GM12878 (cell line): ENCODE data around the gene KIRREL3. TPM values are rescaled to one million over a fixed set of nuclear protein-coding genes. Genes with fewer than 3 reads are reported as not detected.

Experiments used
- ATAC-seq: fragments of 200-7000 bp; cut with Tn5 transposase; 3 replicates; pipeline ENCODE4 v1.9.1; 2020; ENCODE audit warnings: mild to moderate bottlenecking, moderate library complexity
- BruUV-seq: library from RNA; stranded (reverse); fragments of 400-500 nt; replicated peaks from 2 replicates; lab custom pipeline; 2021; lab: Mats Ljungman, UMichigan
- CTCF ChIA-PET: fragments of 300-600 bp; sonication (Branson Sonifier 250); formaldehyde crosslinking; extraction: SDS; loops from one replicate; lab custom pipeline; 2021; ENCODE audit warnings: inconsistent platforms; lab: Yijun Ruan, JAX
- POLR2A ChIA-PET: fragments of 350-600 bp; formaldehyde crosslinking; extraction: SDS; loops from one replicate; lab custom pipeline; 2021; ENCODE audit warnings: inconsistent platforms; lab: Charles Lee
- RAD21 ChIA-PET: fragments of 300-600 bp; sonication (Branson Sonifier 250); formaldehyde crosslinking; loops from one replicate; lab custom pipeline; 2023; ENCODE audit warnings: antibody characterized with exemption; ENCODE audit not compliant: unreplicated experiment; lab: Charles Lee
- SMC1A ChIA-PET: fragments of 300-600 bp; sonication (Branson Sonifier 250); formaldehyde crosslinking; loops from one replicate; lab custom pipeline; 2023; ENCODE audit not compliant: unreplicated experiment, uncharacterized antibody; lab: Charles Lee
- DNase-seq: peaks from one replicate; pipeline ENCODE4 v3.0.0-alpha.2; 2011; ENCODE audit warnings: low read depth, low spot score
- FAIRE-seq: peaks from 3 replicates; lab custom pipeline; 2011; peaks lifted over from hg19 to GRCh38; lab: Jason Lieb, UNC
- H2AFZ ChIP-seq: 2 replicates; pipeline ENCODE4 v1.6.0; 2011; ENCODE audit warnings: low read depth, low read length, control low read depth; ENCODE audit not compliant: control insufficient read depth
- H3K27ac ChIP-seq: 2 replicates; pipeline ENCODE4 v1.5.1; 2011; ENCODE audit warnings: control low read depth; ENCODE audit not compliant: control insufficient read depth, insufficient read depth
- H3K27me3 ChIP-seq, 2 experiments: replicated peaks in 1 of 2; 2 replicates each; pipeline versions ENCODE4 v1.6.0 to v1.6.1; 2011; ENCODE audit warnings: low read length in 1 of 2; ENCODE audit not compliant: control insufficient read depth in 2 of 2, insufficient read depth in 2 of 2
- H3K36me3 ChIP-seq, 2 experiments: 2 replicates each; pipeline ENCODE4 v1.5.1; 2011; ENCODE audit warnings: low read length in 1 of 2; ENCODE audit not compliant: control insufficient read depth in 2 of 2, insufficient read depth in 2 of 2
- H3K4me1 ChIP-seq: 2 replicates; pipeline ENCODE4 v1.6.1; 2011; ENCODE audit warnings: mild to moderate bottlenecking, low read length, moderate library complexity, mixed read lengths; ENCODE audit not compliant: control insufficient read depth, insufficient read depth
- H3K4me2 ChIP-seq: 2 replicates; pipeline ENCODE4 v1.6.0; 2011; ENCODE audit warnings: control low read depth; ENCODE audit not compliant: control insufficient read depth, insufficient read depth
- H3K4me3 ChIP-seq: fragments of 200-600 bp; sonication (generic); 2 replicates; pipeline ENCODE4 v1.5.1; 2016
- H3K79me2 ChIP-seq: 2 replicates; pipeline ENCODE4 v1.6.0; 2011; ENCODE audit warnings: low read length; ENCODE audit not compliant: control insufficient read depth, insufficient read depth
- H3K9ac ChIP-seq: 2 replicates; pipeline ENCODE4 v1.8.0; 2011; ENCODE audit warnings: low read length, control low read depth, mixed read lengths; ENCODE audit not compliant: control insufficient read depth, insufficient read depth
- H3K9me3 ChIP-seq: replicated peaks from 3 replicates; pipeline ENCODE4 v1.5.1; 2011; ENCODE audit warnings: mild to moderate bottlenecking, low read length; ENCODE audit not compliant: control insufficient read depth, insufficient read depth
- H4K20me1 ChIP-seq: 2 replicates; pipeline ENCODE4 v1.6.0; 2011; ENCODE audit not compliant: control insufficient read depth, insufficient read depth
- CBFB ChIP-seq: IDR thresholded peaks from 2 replicates; pipeline ENCODE4 v1.6.1; 2016; ENCODE audit warnings: antibody characterized with exemption, low read depth
- FOXK2 ChIP-seq: fragments of 450-650 bp; IDR thresholded peaks from 2 replicates; pipeline ENCODE4 v1.6.1; 2017; ENCODE audit warnings: mild to moderate bottlenecking, moderate library complexity
- HDAC2 ChIP-seq: fragments of 200-600 bp; sonication (generic); IDR thresholded peaks from 2 replicates; pipeline ENCODE4 v1.6.1; 2017
- NFXL1 ChIP-seq: fragments of 450-650 bp; IDR thresholded peaks from 2 replicates; pipeline ENCODE4 v1.6.1; 2017; ENCODE audit warnings: antibody characterized with exemption, mild to moderate bottlenecking, borderline replicate concordance
- POLR2AphosphoS5 ChIP-seq: IDR thresholded peaks from 2 replicates; pipeline ENCODE4 v1.6.1; 2011; ENCODE audit warnings: mild to moderate bottlenecking, low read length, inconsistent platforms
- RFX5 ChIP-seq: IDR thresholded peaks from 2 replicates; pipeline ENCODE4 v1.6.1; 2011; ENCODE audit warnings: low read depth, low read length, improper control_type of control experiment
- SMAD5 ChIP-seq: IDR thresholded peaks from 2 replicates; pipeline ENCODE4 v1.6.1; 2016; ENCODE audit warnings: antibody characterized with exemption, low read depth
- SMC3 ChIP-seq: IDR thresholded peaks from 2 replicates; pipeline ENCODE4 v1.6.1; 2011; ENCODE audit warnings: low read length, improper control_type of control experiment, borderline replicate concordance
- WGBS: methylation state at CpG from one replicate; pipeline ENCODE4 v1.1.6; 2016; ENCODE audit warnings: low lambda C conversion rate; ENCODE audit not compliant: insufficient replicate concordance, insufficient coverage; ENCODE audit errors: missing lambda C conversion rate; 5-methylcytosine and 5-hydroxymethylcytosine counted together
- in situ Hi-C: fragments of 300-500 bp; cut with MboI; formaldehyde crosslinking; loops from 9 replicates; pipeline ENCODE4 v1.14.3; 2018; ENCODE audit warnings: mixed read lengths
- intact Hi-C: fragments of 100-400 bp; cut with micrococcal nuclease; formaldehyde crosslinking; loops from one replicate; pipeline ENCODE4 v1.14.2; 2022; ENCODE audit not compliant: unreplicated experiment
- polyA plus RNA-seq, 11 experiments: library from polyadenylated mRNA; depleted of rRNA in 4 of 11; unstranded in 6 of 11; stranded (reverse) in 5 of 11; fragments of >200 nt; fragmentation: Nextera tagmentation in 4 of 11; fragmentation: Illumina TruSeq in 1 of 11; extraction: Ambion mirVana in 4 of 11; extraction: Trizol in 1 of 11; gene quantifications; 1 replicate in 1 of 11; 2 replicates in 10 of 11; pipeline versions ENCODE4 v1.2.1 to v1.2.3, GENCODE V29; 2011 to 2016; ENCODE audit warnings: inconsistent platforms in 2 of 11, missing spikeins in 2 of 11, low read depth in 1 of 11
- total RNA-seq, 4 experiments: library from RNA; depleted of rRNA in 3 of 4; stranded (reverse); fragments of >200 nt in 3 of 4; fragmentation: Illumina TruSeq in 1 of 4; extraction: Trizol in 1 of 4; gene quantifications; 2 replicates each; pipeline versions ENCODE4 v1.2.1 to v1.2.3, GENCODE V29; 2013 to 2021
- TF ChIP-seq, protein P1 (sequence below): IDR thresholded peaks from 2 replicates; pipeline ENCODE4 v1.6.1; 2012; ENCODE audit warnings: low read depth, low read length, improper control_type of control experiment
- TF ChIP-seq, protein P2 (sequence below): fragments of 450-650 bp; IDR thresholded peaks from 2 replicates; pipeline ENCODE4 v1.6.1; 2017; ENCODE audit warnings: mild to moderate bottlenecking, low read depth, inconsistent platforms; ENCODE audit not compliant: poor library complexity, severe bottlenecking
- TF ChIP-seq, protein P3 (sequence below): fragments of 150-350 bp; IDR thresholded peaks from 2 replicates; pipeline ENCODE4 v1.6.1; 2014; ENCODE audit warnings: mild to moderate bottlenecking, low read depth, low read length
- TF ChIP-seq, protein P4 (sequence below): fragments of 450-650 bp; IDR thresholded peaks from 2 replicates; pipeline ENCODE4 v1.6.1; 2018; ENCODE audit warnings: borderline replicate concordance, mild to moderate bottlenecking; ENCODE audit not compliant: partially characterized antibody

Gene KIRREL3
- total and polyA plus RNA-seq, 10 of the 15 experiments (the other 5 are each of a cell fraction or from before 2014, with no cell fraction given) = under 0.01 TPM; not detected in 9

DNA sequence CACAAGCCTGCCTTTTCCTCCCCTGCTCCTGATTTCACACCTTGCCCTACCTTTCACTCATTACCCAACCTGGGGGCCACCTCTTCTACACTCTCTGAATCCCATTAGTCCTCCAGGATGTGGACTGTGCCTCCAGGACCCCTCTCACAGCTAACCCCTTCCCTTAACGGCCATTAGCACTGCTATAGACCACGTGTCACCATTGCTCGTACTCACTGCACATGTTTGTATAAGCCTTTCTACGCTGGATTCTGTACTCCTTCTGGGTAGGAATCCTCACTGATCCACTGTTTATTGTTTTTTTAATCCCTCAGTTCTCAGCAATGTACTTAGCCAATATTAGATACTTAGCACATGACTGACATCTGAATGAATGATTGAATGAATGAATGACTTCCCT is 40.9 kb downstream of the KIRREL3 start:
- ChIA-PET CTCF (no interaction called here), SMC1A (no interaction called here), POLR2A (no interaction called here), RAD21 (no interaction called here)
- no peaks in the 10 kb centered on the region for H3K36me3 ChIP-seq
- H3K4me2 ChIP-seq = no peak overlapping the region
- no TSS peak for BruUV-seq
- intact Hi-C loops = no loop called here
- no peaks in the 10 kb centered on the region for H3K4me1 ChIP-seq
- in situ Hi-C loops = no loop called here
- no peaks in the 10 kb centered on the region for H3K79me2 ChIP-seq
- H2AFZ ChIP-seq = no peak overlapping the region
- WGBS = 6% methylated on average over 4 of the region's 4 CpGs
- TF ChIP-seq POLR2AphosphoS5 = no peak
- no peak for TF ChIP-seq SMAD5
- no peak for TF ChIP-seq HDAC2
- no peak overlapping the region for H3K27ac ChIP-seq
- DNase-seq (no peak), FAIRE-seq (no peak), ATAC-seq (no peak)
- peaks cover 0 to 5% of the 10 kb centered on the region in 2 experiments; a peak in 2 of 4 replicates for H3K27me3 ChIP-seq
- no peak overlapping the region for H3K9ac ChIP-seq
- H3K4me3 ChIP-seq = no peak overlapping the region
- no peaks in the 10 kb centered on the region for H4K20me1 ChIP-seq
- H3K9me3 ChIP-seq = no peaks in the 10 kb centered on the region

DNA sequence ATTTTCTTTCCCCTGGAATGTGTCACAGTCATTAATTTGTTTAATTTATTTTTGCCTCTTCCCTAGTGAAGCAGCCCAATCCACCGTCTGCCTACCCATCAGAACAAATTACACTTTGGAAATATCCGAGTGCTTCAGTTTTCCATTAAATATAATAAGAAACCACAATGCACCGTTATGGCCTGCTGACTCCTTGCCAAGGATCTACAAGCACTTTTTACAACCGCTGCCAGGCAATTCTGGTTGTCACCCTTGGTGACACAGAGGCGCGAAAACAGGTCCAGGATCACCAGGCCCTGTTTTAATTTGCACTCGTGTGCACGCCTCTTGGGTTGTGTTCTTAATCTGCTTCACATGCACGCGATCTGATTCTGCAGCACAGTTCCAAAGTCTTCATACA is 43.9 kb downstream of the KIRREL3 start:
- ChIA-PET POLR2A (no interaction called here), RAD21 (no interaction called here), SMC1A (no interaction called here), CTCF (no interaction called here)
- no peaks in the 10 kb centered on the region for H3K79me2 ChIP-seq
- intact Hi-C loops = no loop called here
- in situ Hi-C loops = no loop called here
- no TSS peak for BruUV-seq
- 44% methylated on average over 10 of the region's 10 CpGs for WGBS
- no peak overlapping the region for H3K9ac ChIP-seq
- H2AFZ ChIP-seq = no peak overlapping the region
- no peak overlapping the region for H3K4me3 ChIP-seq
- H3K27me3 ChIP-seq = peaks cover 2 to 3% of the 10 kb centered on the region in 2 experiments; a peak in 3 of 4 replicates
- H4K20me1 ChIP-seq = no peaks in the 10 kb centered on the region
- H3K4me1 ChIP-seq = no peaks in the 10 kb centered on the region
- no peak overlapping the region for H3K4me2 ChIP-seq
- H3K27ac ChIP-seq = no peak overlapping the region
- ATAC-seq (no peak), FAIRE-seq (no peak), DNase-seq (no peak)
- no peaks in the 10 kb centered on the region for H3K9me3 ChIP-seq
- no peaks in the 10 kb centered on the region for H3K36me3 ChIP-seq
- TF ChIP-seq, protein P1, sequence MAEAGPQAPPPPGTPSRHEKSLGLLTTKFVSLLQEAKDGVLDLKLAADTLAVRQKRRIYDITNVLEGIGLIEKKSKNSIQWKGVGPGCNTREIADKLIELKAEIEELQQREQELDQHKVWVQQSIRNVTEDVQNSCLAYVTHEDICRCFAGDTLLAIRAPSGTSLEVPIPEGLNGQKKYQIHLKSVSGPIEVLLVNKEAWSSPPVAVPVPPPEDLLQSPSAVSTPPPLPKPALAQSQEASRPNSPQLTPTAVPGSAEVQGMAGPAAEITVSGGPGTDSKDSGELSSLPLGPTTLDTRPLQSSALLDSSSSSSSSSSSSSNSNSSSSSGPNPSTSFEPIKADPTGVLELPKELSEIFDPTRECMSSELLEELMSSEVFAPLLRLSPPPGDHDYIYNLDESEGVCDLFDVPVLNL = no peak
- TF ChIP-seq, protein P2, sequence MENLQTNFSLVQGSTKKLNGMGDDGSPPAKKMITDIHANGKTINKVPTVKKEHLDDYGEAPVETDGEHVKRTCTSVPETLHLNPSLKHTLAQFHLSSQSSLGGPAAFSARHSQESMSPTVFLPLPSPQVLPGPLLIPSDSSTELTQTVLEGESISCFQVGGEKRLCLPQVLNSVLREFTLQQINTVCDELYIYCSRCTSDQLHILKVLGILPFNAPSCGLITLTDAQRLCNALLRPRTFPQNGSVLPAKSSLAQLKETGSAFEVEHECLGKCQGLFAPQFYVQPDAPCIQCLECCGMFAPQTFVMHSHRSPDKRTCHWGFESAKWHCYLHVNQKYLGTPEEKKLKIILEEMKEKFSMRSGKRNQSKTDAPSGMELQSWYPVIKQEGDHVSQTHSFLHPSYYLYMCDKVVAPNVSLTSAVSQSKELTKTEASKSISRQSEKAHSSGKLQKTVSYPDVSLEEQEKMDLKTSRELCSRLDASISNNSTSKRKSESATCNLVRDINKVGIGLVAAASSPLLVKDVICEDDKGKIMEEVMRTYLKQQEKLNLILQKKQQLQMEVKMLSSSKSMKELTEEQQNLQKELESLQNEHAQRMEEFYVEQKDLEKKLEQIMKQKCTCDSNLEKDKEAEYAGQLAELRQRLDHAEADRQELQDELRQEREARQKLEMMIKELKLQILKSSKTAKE = no peak
- no peak for TF ChIP-seq RFX5
- TF ChIP-seq SMC3 = no peak
- TF ChIP-seq, protein P3, sequence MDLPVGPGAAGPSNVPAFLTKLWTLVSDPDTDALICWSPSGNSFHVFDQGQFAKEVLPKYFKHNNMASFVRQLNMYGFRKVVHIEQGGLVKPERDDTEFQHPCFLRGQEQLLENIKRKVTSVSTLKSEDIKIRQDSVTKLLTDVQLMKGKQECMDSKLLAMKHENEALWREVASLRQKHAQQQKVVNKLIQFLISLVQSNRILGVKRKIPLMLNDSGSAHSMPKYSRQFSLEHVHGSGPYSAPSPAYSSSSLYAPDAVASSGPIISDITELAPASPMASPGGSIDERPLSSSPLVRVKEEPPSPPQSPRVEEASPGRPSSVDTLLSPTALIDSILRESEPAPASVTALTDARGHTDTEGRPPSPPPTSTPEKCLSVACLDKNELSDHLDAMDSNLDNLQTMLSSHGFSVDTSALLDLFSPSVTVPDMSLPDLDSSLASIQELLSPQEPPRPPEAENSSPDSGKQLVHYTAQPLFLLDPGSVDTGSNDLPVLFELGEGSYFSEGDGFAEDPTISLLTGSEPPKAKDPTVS = no peak
- TF ChIP-seq, protein P4, sequence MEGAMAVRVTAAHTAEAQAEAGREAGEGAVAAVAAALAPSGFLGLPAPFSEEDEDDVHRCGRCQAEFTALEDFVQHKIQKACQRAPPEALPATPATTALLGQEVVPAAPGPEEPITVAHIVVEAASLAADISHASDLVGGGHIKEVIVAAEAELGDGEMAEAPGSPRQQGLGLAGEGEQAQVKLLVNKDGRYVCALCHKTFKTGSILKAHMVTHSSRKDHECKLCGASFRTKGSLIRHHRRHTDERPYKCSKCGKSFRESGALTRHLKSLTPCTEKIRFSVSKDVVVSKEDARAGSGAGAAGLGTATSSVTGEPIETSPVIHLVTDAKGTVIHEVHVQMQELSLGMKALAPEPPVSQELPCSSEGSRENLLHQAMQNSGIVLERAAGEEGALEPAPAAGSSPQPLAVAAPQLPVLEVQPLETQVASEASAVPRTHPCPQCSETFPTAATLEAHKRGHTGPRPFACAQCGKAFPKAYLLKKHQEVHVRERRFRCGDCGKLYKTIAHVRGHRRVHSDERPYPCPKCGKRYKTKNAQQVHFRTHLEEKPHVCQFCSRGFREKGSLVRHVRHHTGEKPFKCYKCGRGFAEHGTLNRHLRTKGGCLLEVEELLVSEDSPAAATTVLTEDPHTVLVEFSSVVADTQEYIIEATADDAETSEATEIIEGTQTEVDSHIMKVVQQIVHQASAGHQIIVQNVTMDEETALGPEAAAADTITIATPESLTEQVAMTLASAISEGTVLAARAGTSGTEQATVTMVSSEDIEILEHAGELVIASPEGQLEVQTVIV = no peak
- no peak for TF ChIP-seq FOXK2
- TF ChIP-seq CBFB = no peak
- TF ChIP-seq NFXL1 = no peak
